ENCODE data around the gene CZIB. TPM values are rescaled to one million over a fixed set of nuclear protein-coding genes. Genes with fewer than 3 reads are reported as not detected.

CZIB gene
- polyA plus RNA-seq, 1 donor from 2014 or later, result 103 TPM

DNA sequence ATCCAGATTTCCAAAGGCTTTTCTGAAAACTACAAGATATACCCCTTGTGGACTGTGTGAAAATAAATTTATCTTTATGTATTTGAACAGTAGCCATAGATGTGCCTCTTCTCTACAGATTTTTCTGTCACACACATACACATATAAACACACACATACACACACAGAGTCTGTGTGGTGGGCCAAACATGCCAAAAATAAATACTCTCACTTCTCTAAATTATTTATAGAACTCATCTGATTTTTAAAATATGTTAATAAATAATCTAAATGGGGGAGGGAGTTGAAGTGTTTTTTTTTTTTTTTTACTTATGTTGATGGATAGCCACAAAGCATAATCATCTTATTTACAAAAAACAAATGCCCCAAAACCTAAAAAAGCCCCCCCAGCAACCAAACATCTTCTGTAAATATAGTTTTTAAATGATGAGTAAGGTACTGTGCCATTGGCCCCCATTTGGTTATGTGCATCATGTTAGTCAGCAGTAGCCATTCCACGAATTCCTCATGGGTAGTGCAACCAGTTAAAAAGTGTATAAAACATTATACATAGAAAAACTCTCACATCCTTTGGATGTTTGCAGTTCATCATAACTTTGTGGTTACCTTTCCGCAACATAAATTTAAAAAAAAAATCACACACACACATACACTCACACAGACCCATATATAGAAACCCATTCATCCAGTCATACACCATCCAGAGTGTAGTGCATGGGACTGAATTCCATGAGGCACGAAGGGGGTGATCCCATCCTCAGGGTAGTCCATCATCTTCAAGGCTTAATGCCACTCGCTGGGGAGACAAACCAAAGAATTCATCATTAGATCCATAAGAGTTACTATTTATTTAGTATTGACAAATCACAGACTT is 26.1 kb upstream of the CZIB start:
- Histone ChIP-seq H3K36me3 (ENCODE audit: insufficient read depth, low read length) (peaks cover 3% of the 10 kb centered on the region), H3K27ac (ENCODE audit: low read length) (no peak overlapping the region), H3K4me2 (ENCODE audit: low read length) (no peak overlapping the region), H2AFZ (ENCODE audit: low read depth, low read length) (no peak overlapping the region), H3K4me3 (ENCODE audit: low read length) (no peak overlapping the region), H3K9ac (ENCODE audit: low read length) (no peak overlapping the region), H3F3A (ENCODE audit: insufficient read depth, low read length, poor library complexity, severe bottlenecking) (no peaks in the 10 kb centered on the region), H3K27me3 (ENCODE audit: insufficient read depth, low read depth, low read length) (no peaks in the 10 kb centered on the region), H3K9me3 (ENCODE audit: low read length) (no peaks in the 10 kb centered on the region), H3K79me2 (replicated peaks; ENCODE audit: insufficient read depth, low read length) (no peaks in the 10 kb centered on the region), H3K9me2 (ENCODE audit: insufficient read depth, low read length) (no peaks in the 10 kb centered on the region), H4K20me1 (ENCODE audit: insufficient read depth) (no peaks in the 10 kb centered on the region)
- TF ChIP-seq, protein P1, sequence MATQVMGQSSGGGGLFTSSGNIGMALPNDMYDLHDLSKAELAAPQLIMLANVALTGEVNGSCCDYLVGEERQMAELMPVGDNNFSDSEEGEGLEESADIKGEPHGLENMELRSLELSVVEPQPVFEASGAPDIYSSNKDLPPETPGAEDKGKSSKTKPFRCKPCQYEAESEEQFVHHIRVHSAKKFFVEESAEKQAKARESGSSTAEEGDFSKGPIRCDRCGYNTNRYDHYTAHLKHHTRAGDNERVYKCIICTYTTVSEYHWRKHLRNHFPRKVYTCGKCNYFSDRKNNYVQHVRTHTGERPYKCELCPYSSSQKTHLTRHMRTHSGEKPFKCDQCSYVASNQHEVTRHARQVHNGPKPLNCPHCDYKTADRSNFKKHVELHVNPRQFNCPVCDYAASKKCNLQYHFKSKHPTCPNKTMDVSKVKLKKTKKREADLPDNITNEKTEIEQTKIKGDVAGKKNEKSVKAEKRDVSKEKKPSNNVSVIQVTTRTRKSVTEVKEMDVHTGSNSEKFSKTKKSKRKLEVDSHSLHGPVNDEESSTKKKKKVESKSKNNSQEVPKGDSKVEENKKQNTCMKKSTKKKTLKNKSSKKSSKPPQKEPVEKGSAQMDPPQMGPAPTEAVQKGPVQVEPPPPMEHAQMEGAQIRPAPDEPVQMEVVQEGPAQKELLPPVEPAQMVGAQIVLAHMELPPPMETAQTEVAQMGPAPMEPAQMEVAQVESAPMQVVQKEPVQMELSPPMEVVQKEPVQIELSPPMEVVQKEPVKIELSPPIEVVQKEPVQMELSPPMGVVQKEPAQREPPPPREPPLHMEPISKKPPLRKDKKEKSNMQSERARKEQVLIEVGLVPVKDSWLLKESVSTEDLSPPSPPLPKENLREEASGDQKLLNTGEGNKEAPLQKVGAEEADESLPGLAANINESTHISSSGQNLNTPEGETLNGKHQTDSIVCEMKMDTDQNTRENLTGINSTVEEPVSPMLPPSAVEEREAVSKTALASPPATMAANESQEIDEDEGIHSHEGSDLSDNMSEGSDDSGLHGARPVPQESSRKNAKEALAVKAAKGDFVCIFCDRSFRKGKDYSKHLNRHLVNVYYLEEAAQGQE (IDR thresholded peaks at IDR 0.05; ENCODE audit: borderline replicate concordance), result no peak
- TF ChIP-seq, protein P2, sequence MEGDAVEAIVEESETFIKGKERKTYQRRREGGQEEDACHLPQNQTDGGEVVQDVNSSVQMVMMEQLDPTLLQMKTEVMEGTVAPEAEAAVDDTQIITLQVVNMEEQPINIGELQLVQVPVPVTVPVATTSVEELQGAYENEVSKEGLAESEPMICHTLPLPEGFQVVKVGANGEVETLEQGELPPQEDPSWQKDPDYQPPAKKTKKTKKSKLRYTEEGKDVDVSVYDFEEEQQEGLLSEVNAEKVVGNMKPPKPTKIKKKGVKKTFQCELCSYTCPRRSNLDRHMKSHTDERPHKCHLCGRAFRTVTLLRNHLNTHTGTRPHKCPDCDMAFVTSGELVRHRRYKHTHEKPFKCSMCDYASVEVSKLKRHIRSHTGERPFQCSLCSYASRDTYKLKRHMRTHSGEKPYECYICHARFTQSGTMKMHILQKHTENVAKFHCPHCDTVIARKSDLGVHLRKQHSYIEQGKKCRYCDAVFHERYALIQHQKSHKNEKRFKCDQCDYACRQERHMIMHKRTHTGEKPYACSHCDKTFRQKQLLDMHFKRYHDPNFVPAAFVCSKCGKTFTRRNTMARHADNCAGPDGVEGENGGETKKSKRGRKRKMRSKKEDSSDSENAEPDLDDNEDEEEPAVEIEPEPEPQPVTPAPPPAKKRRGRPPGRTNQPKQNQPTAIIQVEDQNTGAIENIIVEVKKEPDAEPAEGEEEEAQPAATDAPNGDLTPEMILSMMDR (IDR thresholded peaks at IDR 0.05; ENCODE audit: poor library complexity, severe bottlenecking), result no peak
- TF ChIP-seq SMC3 (conservative IDR thresholded peaks at IDR 0.05; ENCODE audit: poor library complexity) (no peak), RAD21 (conservative IDR thresholded peaks at IDR 0.05) (no peak), EP300 (conservative IDR thresholded peaks at IDR 0.05; ENCODE audit: poor library complexity, severe bottlenecking) (no peak), TAF1 (IDR thresholded peaks at IDR 0.05; ENCODE audit: low read depth) (no peak), POLR2AphosphoS5 (IDR thresholded peaks at IDR 0.05) (no peak)

DNA sequence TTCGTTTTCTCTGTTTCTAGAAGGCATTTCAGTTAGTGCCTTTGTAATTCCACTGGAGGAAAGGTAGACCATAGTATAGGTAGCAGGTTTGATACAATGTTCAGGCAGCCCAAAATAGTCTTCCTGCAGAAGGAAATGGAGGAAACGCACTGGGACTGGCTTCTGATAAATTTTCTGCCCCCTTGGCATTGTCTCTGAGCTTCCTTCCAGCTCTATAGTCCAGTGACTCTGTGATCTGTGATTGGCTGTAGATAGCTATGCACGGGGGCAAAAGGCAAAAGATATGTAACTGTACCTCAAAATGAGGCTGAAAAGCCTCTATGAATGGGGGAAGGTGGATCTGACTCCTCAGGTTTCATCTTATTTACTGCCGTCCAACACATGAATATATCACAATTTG is 23.7 kb upstream of the CZIB start:
- H3K4me3 ChIP-seq (ENCODE audit: low read length), result no peak overlapping the region
- no peaks in the 10 kb centered on the region for H3F3A ChIP-seq (ENCODE audit: insufficient read depth, low read length, poor library complexity, severe bottlenecking)
- no peak overlapping the region for H3K27ac ChIP-seq (ENCODE audit: low read length)
- H3K9me3 ChIP-seq (ENCODE audit: low read length), result no peaks in the 10 kb centered on the region
- no peaks in the 10 kb centered on the region for H3K79me2 ChIP-seq (replicated peaks; ENCODE audit: insufficient read depth, low read length)
- H2AFZ ChIP-seq (ENCODE audit: low read depth, low read length), result no peak overlapping the region
- no peaks in the 10 kb centered on the region for H3K9me2 ChIP-seq (ENCODE audit: insufficient read depth, low read length)
- no peaks in the 10 kb centered on the region for H3K36me3 ChIP-seq (ENCODE audit: insufficient read depth, low read length)
- H3K27me3 ChIP-seq (ENCODE audit: insufficient read depth, low read depth, low read length), result no peaks in the 10 kb centered on the region
- no peak overlapping the region for H3K4me2 ChIP-seq (ENCODE audit: low read length)
- TF ChIP-seq EP300 (conservative IDR thresholded peaks at IDR 0.05; ENCODE audit: poor library complexity, severe bottlenecking), result no peak
- TF ChIP-seq EZH2 (IDR thresholded peaks at IDR 0.05; ENCODE audit: borderline replicate concordance, insufficient read depth, low read length, poor library complexity, severe bottlenecking), result no peak
- no peak for TF ChIP-seq MXI1 (conservative IDR thresholded peaks at IDR 0.05; ENCODE audit: poor library complexity, severe bottlenecking)
- TF ChIP-seq TAF1 (IDR thresholded peaks at IDR 0.05; ENCODE audit: low read depth), result no peak
- no peak for TF ChIP-seq SMC3 (conservative IDR thresholded peaks at IDR 0.05; ENCODE audit: poor library complexity)
- TF ChIP-seq, protein P2 (IDR thresholded peaks at IDR 0.05; ENCODE audit: poor library complexity, severe bottlenecking), result no peak
- no peaks in the 10 kb centered on the region for H4K20me1 ChIP-seq (ENCODE audit: insufficient read depth)
- no peak overlapping the region for H3K9ac ChIP-seq (ENCODE audit: low read length)
